Activated T-helper 2 cell treated with anti-CD3 and anti-CD28 coated beads, Interferon-gamma antibody, Interleukin-2, Interleukin-4, amounts not matched to agents 10 μg/mL and 5 μg/mL and 100 μg/mL, durations not matched to agents 14 hours and 24 hours and 36 hours (primary cell): ENCODE results near the gene CLCA4. TPM values are rescaled to one million over a fixed set of nuclear protein-coding genes. Genes with fewer than 3 reads are reported as not detected.

Experiments
- DNase-seq: peaks from one replicate; pipeline ENCODE4 v3.0.0; 2021; ENCODE audit warnings: low spot score
- H3K27ac Mint-ChIP-seq: one replicate; pipeline ENCODE4 v1.8.0; 2021; ENCODE audit warnings: mixed read lengths
- H3K27me3 Mint-ChIP-seq: one replicate; pipeline ENCODE4 v1.8.0; 2021; ENCODE audit warnings: low read depth, mixed read lengths
- H3K36me3 Mint-ChIP-seq: one replicate; pipeline ENCODE4 v1.8.0; 2021; ENCODE audit warnings: low read depth, mixed read lengths
- H3K4me1 Mint-ChIP-seq: one replicate; pipeline ENCODE4 v1.8.0; 2021; ENCODE audit warnings: low read depth, mixed read lengths
- H3K4me3 Mint-ChIP-seq: one replicate; pipeline ENCODE4 v1.8.0; 2021; ENCODE audit warnings: low read depth, mild to moderate bottlenecking, moderate library complexity, mixed read lengths
- H3K9me3 Mint-ChIP-seq: one replicate; pipeline ENCODE4 v1.8.0; 2021; ENCODE audit warnings: mixed read lengths
- intact Hi-C: fragments of 100-400 bp; cut with micrococcal nuclease; formaldehyde crosslinking; loops from one replicate; pipeline ENCODE4 v1.15.1; 2023
- total RNA-seq: library from RNA; stranded (reverse); gene quantifications from 2 replicates; pipeline ENCODE4 v1.2.3, GENCODE V29; 2022

The CLCA4 gene
- total RNA-seq, 1 donor from 2014 or later = not detected

GRCh38 chr1:86538775-86539174 lies 8.1 kb upstream of the CLCA4 start:
- intact Hi-C loops = no loop called here
- Mint-ChIP-seq H3K4me1 (no peaks in the 10 kb centered on the region), H3K9me3 (no peaks in the 10 kb centered on the region), H3K4me3 (no peak overlapping the region), H3K27me3 (peaks cover 7% of the 10 kb centered on the region), H3K27ac (no peak overlapping the region), H3K36me3 (no peaks in the 10 kb centered on the region)
- no peak for DNase-seq

GRCh38 chr1:86541859-86542258 lies 5.0 kb upstream of the CLCA4 start:
- Mint-ChIP-seq H3K4me3 (no peak overlapping the region), H3K4me1 (no peaks in the 10 kb centered on the region), H3K27ac (no peak overlapping the region), H3K9me3 (no peaks in the 10 kb centered on the region), H3K36me3 (no peaks in the 10 kb centered on the region), H3K27me3 (peaks cover 2% of the 10 kb centered on the region)
- intact Hi-C loops = no loop called here
- DNase-seq = no peak

GRCh38 chr1:86542631-86543030 lies 4.2 kb upstream of the CLCA4 start:
- H3K27ac Mint-ChIP-seq = no peak overlapping the region
- peaks cover 2% of the 10 kb centered on the region for H3K27me3 Mint-ChIP-seq
- no peak for DNase-seq
- no peaks in the 10 kb centered on the region for H3K36me3 Mint-ChIP-seq
- intact Hi-C loops = no loop called here
- no peaks in the 10 kb centered on the region for H3K4me1 Mint-ChIP-seq
- no peak overlapping the region for H3K4me3 Mint-ChIP-seq
- H3K9me3 Mint-ChIP-seq = no peaks in the 10 kb centered on the region

DNA sequence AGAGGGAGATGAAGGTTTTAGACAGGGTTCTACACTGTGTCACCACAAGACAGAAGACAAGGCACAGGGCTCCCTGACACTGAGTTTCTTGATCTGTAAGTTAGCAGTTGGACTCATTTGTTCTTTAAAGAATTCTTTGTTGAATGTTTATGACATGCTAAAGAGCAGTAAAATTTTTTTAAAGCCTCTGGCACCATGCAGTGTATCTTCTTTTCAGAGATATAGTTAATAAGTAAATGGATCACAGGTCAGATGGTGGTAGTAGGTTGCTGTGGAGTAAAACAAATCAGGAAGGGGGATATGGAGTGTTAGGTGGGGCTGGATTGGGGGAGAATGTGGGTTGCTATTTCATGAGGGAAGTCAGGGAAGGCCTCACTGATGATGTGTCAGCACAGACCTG lies 2.0 kb downstream of the CLCA4 start:
- Mint-ChIP-seq H3K27me3 (no peaks in the 10 kb centered on the region), H3K4me3 (no peak overlapping the region), H3K27ac (no peak overlapping the region), H3K36me3 (no peaks in the 10 kb centered on the region), H3K9me3 (no peaks in the 10 kb centered on the region), H3K4me1 (no peaks in the 10 kb centered on the region)
- DNase-seq = no peak
- intact Hi-C loops = no loop called here

DNA sequence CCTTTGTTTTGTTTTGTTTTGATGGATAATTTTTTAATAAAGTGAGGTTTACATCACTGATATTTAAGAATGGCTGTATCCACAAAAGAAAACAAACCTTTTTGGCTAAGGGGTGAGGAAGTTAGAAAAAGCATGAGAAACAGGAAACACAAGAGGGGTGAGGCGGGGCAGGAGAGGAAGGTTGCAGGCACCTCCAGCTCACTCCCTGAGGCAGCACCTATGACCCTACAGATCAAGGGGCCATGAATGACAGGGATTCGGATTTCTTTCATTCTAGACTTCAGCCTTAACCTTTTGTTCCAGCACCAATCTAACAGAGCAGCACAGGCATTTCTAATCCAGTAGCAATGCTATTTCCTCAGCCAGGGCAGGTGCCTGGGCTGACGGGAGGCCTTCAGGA lies 4.4 kb downstream of the CLCA4 start:
- H3K27ac Mint-ChIP-seq = no peak overlapping the region
- intact Hi-C loops = no loop called here
- H3K4me3 Mint-ChIP-seq = no peak overlapping the region
- no peak for DNase-seq
- no peaks in the 10 kb centered on the region for H3K36me3 Mint-ChIP-seq
- H3K9me3 Mint-ChIP-seq = peaks cover under 1% of the 10 kb centered on the region
- no peaks in the 10 kb centered on the region for H3K27me3 Mint-ChIP-seq
- no peaks in the 10 kb centered on the region for H3K4me1 Mint-ChIP-seq

- intact Hi-C loops = no loop called here
- H3K27ac Mint-ChIP-seq = no peak overlapping the region
- no peaks in the 10 kb centered on the region for H3K4me1 Mint-ChIP-seq
- peaks cover 9% of the 10 kb centered on the region for H3K9me3 Mint-ChIP-seq
- no peak overlapping the region for H3K4me3 Mint-ChIP-seq
- no peaks in the 10 kb centered on the region for H3K27me3 Mint-ChIP-seq
- no peak for DNase-seq
- H3K36me3 Mint-ChIP-seq = no peaks in the 10 kb centered on the region
Observed at GRCh38 chr1:86552376-86552775, 5.5 kb downstream of the CLCA4 start.

DNA sequence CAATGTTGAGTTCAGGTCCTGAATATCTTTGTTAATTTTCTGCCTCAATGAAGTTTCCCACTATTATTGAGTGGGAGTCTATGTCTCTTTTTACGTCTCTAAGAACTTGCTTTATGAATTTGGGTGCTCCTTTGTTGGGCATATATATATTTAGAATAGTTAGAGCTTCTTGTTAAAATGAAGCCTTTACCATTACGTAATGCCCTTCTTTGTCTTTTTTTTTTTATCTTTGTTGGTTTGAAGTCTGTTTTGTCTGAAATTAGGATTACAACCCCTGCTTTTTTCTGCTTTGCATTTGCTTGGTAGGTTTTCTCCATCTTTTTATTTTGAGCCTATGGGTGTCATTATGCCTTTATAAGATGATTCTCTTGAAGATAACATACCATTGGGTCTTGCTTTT lies 10.9 kb downstream of the CLCA4 start:
- Mint-ChIP-seq H3K27ac (no peak overlapping the region), H3K36me3 (no peaks in the 10 kb centered on the region), H3K9me3 (peaks cover 29% of the 10 kb centered on the region), H3K4me3 (no peak overlapping the region), H3K27me3 (no peaks in the 10 kb centered on the region), H3K4me1 (no peaks in the 10 kb centered on the region)
- intact Hi-C loops = no loop called here
- DNase-seq = no peak

DNA sequence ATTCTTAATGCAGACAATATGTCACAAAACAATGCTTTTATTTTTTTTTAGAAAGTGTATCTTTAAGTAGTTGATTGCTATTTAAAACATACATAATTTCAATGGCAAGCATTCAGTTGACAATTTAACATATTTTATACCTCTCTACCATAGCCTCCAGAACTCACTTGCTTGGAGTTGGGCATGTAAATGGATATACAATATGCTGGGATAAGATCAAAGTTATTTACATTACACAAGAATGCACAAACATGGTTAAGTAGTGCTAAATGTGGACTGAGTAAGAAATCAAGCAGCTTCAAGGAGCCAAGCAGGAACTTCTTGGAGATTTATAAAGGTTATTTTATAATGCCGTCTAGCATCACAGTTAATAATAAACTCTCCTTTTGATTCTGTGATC lies 17.0 kb downstream of the CLCA4 start:
- Mint-ChIP-seq H3K36me3 (no peaks in the 10 kb centered on the region), H3K9me3 (peaks cover 6% of the 10 kb centered on the region), H3K27me3 (no peaks in the 10 kb centered on the region), H3K27ac (no peak overlapping the region), H3K4me3 (no peak overlapping the region), H3K4me1 (no peaks in the 10 kb centered on the region)
- intact Hi-C loops = no loop called here
- no peak for DNase-seq

DNA sequence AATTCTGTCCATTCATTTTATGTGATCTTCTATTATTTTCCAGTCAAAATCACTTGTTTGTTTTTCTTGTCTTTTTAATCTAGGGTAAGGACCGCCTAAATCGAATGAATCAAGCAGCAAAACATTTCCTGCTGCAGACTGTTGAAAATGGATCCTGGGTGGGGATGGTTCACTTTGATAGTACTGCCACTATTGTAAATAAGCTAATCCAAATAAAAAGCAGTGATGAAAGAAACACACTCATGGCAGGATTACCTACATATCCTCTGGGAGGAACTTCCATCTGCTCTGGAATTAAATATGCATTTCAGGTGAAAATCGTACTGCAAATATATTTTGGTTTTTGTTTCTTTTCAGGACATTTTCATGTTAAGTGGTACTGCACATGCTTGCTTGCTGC lies 20.5 kb downstream of the CLCA4 start:
- H3K36me3 Mint-ChIP-seq = no peaks in the 10 kb centered on the region
- DNase-seq = no peak
- no peaks in the 10 kb centered on the region for H3K9me3 Mint-ChIP-seq
- H3K4me1 Mint-ChIP-seq = no peaks in the 10 kb centered on the region
- H3K27me3 Mint-ChIP-seq = no peaks in the 10 kb centered on the region
- intact Hi-C loops = no loop called here
- H3K27ac Mint-ChIP-seq = no peak overlapping the region
- H3K4me3 Mint-ChIP-seq = no peak overlapping the region

DNA sequence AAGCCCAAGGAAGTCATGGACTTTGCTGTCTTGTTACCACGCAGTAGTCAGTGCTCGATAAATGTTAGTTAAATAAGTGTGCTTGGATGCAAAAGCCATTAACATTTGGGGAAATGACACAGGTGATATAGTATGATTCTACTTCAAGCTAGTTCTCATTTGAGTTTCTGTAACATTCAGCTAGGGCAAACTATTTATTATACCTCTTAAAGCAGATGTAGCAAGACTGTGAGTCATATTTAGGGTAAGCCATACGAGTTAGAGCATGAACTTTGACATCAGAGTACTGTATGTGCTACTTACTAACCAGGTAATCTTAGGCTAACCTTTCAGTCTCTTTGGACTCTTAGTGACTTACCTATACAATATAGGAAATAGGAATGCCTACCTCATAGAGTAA lies 21.0 kb downstream of the CLCA4 start:
- intact Hi-C loops = no loop called here
- H3K36me3 Mint-ChIP-seq = no peaks in the 10 kb centered on the region
- H3K4me1 Mint-ChIP-seq = no peaks in the 10 kb centered on the region
- no peak overlapping the region for H3K4me3 Mint-ChIP-seq
- DNase-seq = no peak
- H3K27ac Mint-ChIP-seq = no peak overlapping the region
- H3K27me3 Mint-ChIP-seq = no peaks in the 10 kb centered on the region
- H3K9me3 Mint-ChIP-seq = no peaks in the 10 kb centered on the region

- DNase-seq = no peak
- no peak overlapping the region for H3K27ac Mint-ChIP-seq
- no peak overlapping the region for H3K4me3 Mint-ChIP-seq
- no peaks in the 10 kb centered on the region for H3K36me3 Mint-ChIP-seq
- no peaks in the 10 kb centered on the region for H3K4me1 Mint-ChIP-seq
- intact Hi-C loops = no loop called here
- H3K9me3 Mint-ChIP-seq = no peaks in the 10 kb centered on the region
- no peaks in the 10 kb centered on the region for H3K27me3 Mint-ChIP-seq
Observed at GRCh38 chr1:86573763-86574484, 27.0 kb downstream of the CLCA4 start.

- H3K36me3 Mint-ChIP-seq = no peaks in the 10 kb centered on the region
- H3K4me1 Mint-ChIP-seq = no peaks in the 10 kb centered on the region
- no peak for DNase-seq
- H3K4me3 Mint-ChIP-seq = no peak overlapping the region
- no peaks in the 10 kb centered on the region for H3K27me3 Mint-ChIP-seq
- no peak overlapping the region for H3K27ac Mint-ChIP-seq
- intact Hi-C loops = no loop called here
- H3K9me3 Mint-ChIP-seq = no peaks in the 10 kb centered on the region
Observed at GRCh38 chr1:86581231-86581630, 34.4 kb downstream of the CLCA4 start.

DNA sequence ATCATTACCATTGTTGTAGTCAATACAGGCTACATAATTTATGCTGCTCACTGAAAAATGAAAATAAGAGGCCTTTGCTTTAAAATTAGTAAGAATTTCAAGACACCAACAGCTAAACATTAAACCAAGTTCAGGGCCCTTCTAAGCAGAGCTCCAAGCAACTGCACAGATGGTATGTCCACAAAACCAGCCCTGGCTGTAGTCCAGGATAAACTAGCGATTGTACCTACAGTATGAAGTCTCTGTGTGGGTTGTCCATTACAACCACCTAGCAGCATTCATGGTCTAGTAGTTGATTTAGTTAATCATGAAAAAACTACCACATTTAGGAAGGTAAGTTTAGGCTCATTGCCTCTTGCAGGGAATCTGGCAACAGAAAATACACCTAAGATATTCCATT lies 35.3 kb downstream of the CLCA4 start:
- no peak for DNase-seq
- intact Hi-C loops = no loop called here
- Mint-ChIP-seq H3K4me3 (no peak overlapping the region), H3K27ac (no peak overlapping the region), H3K36me3 (no peaks in the 10 kb centered on the region), H3K9me3 (no peaks in the 10 kb centered on the region), H3K4me1 (no peaks in the 10 kb centered on the region), H3K27me3 (no peaks in the 10 kb centered on the region)

GRCh38 chr1:86583032-86583431 lies 36.2 kb downstream of the CLCA4 start:
- no peak overlapping the region for H3K4me3 Mint-ChIP-seq
- H3K9me3 Mint-ChIP-seq = no peaks in the 10 kb centered on the region
- H3K36me3 Mint-ChIP-seq = no peaks in the 10 kb centered on the region
- H3K27ac Mint-ChIP-seq = no peak overlapping the region
- no peaks in the 10 kb centered on the region for H3K27me3 Mint-ChIP-seq
- no peaks in the 10 kb centered on the region for H3K4me1 Mint-ChIP-seq
- no peak for DNase-seq
- intact Hi-C loops = no loop called here
